Omental fat pad (tissue), 4 donors: ENCODE results near the gene CLIC3. TPM values are rescaled to one million over a fixed set of nuclear protein-coding genes. Genes with fewer than 3 reads are reported as not detected.

Experiments
- ATAC-seq: fragments of 150-250 bp; one replicate; pipeline ENCODE4 v1.9.1; 2016; ENCODE audit warnings: mild to moderate bottlenecking, moderate library complexity; ENCODE audit not compliant: low FRiP score
- DNase-seq: peaks from one replicate; pipeline ENCODE4 v3.0.0-alpha.2; 2019; ENCODE audit warnings: low spot score
- CTCF ChIP-seq, 3 donors: fragments of 450-650 bp; IDR thresholded peaks; one replicate each; pipeline ENCODE4 v1.5.1; 2016 to 2017; ENCODE audit warnings: antibody characterized with exemption in 3 of 3, mild to moderate bottlenecking in 3 of 3, moderate library complexity in 2 of 3
- total RNA-seq, 4 donors: library from RNA; depleted of rRNA; stranded (reverse); fragments of >200 nt; gene quantifications; one replicate each; pipeline ENCODE4 v1.1.0, GENCODE V29; 2016

The CLIC3 gene
- total RNA-seq, 4 donors from 2014 or later, result 0.95 to 9.7 (median 4.7) TPM

- DNase-seq (no peak), ATAC-seq (no peak)
- TF ChIP-seq CTCF (IDR thresholded peaks at IDR 0.05), result no peak
These were observed 15.5 kb downstream of the CLIC3 start for GRCh38 chr9:136980669-136981478.

- DNase-seq, result no peak
- no peak for ATAC-seq
- no peak for TF ChIP-seq CTCF (IDR thresholded peaks at IDR 0.05)
These were observed 16.4 kb downstream of the CLIC3 start for GRCh38 chr9:136979769-136980587.

GRCh38 chr9:136978865-136979544 is 17.4 kb downstream of the CLIC3 start:
- ATAC-seq (no peak), DNase-seq (no peak)
- no peak for TF ChIP-seq CTCF (IDR thresholded peaks at IDR 0.05)

GRCh38 chr9:136978073-136978864 is 18.1 kb downstream of the CLIC3 start:
- no peak for ATAC-seq
- TF ChIP-seq CTCF (IDR thresholded peaks at IDR 0.05), result no peak
- DNase-seq, result no peak

- no peak for DNase-seq
- TF ChIP-seq CTCF (IDR thresholded peaks at IDR 0.05), result no peak
- no peak for ATAC-seq
These were observed 18.7 kb downstream of the CLIC3 start for GRCh38 chr9:136977649-136978072.

- ATAC-seq (no peak), DNase-seq (no peak)
These were observed 19.1 kb downstream of the CLIC3 start, which contains the start of gene PTGDS for GRCh38 chr9:136977223-136977622. Gene PTGDS, plus strand, starts transcription at chr9:136977504. Its CDS starts 75 bp downstream, at chr9:136977579.

More at GRCh38 chr9:136977223-136977622, 19.1 kb downstream of the CLIC3 start, which contains the start of gene PTGDS:
- TF ChIP-seq CTCF (IDR thresholded peaks at IDR 0.05), result no peak
